ENCODE data around the gene FAM234B.
A peak's percentile ranks its signal among the peaks of the same experiment; 100 is the strongest.

FAM234B gene, protein sequence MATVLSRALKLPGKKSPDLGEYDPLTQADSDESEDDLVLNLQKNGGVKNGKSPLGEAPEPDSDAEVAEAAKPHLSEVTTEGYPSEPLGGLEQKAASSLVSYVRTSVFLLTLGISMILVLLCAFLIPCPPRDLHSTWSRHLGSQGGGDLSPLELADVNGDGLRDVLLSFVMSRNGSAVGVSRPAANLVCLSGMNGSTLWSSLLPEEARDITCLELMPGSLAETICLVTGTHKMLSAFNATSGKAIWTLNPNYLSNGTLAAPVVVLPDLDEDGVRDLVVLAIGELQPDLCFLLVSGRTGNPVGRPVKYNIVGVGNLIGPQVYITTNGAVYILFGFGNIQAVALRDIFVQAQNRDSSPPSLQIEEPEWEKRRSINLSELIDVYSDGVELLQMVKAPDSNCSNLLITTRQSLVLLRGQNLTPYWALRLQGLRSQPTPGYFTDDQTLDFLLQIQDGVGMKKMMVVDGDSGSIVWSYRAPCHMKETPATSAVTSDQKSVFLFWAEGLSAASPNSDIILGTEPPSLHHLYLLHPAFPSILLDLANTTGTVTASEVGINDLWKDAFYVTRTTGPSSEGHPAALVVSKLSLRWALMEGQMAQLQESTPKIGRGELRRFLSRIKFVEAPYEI

DNA sequence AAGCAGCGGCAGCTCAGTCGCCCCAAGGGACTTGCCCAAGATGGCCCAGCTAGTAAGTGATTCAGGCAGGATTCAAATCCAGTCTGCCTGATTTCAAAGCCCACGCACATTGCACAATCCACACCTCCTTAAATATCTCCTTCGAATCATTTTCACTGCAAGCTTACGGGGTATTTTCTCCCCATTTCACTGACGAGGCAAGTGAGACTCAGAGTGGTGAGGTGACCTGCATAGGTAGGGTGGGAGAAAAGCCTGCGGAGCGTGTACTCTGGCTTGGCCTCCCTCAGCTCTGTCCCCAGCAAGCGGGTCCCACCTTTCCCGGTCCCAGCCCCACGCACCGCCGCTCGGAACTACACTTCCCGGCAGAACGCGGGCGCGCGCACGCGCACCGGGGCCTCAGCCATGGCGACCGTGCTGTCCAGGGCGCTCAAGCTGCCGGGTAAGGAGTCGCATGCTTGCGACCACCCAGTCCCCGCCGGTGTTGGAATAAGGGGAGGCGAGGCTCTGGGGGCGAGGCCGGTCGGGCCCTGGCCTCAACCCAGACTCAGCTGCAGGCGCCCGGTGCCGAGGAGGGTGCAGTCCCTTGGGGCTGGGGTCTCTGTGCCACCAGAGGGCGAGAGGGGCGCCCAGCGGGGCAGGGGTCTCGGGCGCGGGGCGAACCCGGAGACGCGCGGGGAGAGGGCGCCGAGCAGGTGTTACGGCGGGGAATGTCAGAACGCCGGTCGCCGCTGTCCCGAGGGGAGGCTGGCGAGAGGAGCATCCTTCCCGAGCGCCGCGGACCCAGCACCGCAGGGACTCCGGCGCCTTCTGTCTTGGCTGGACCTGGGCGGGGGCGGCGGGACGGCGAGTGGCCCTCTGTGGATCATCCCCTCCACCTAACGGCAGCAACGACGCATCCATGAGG is at the start of gene FAM234B:
FAM234B (plus strand) TSS at position 380 of the 904 bp plus-strand sequence; CDS start at position 403, 23 bp downstream.
- no peak for DNase-seq

GRCh38 chr12:12995088-12995487 is 49.1 kb upstream of the FAM234B start:
- DNase-seq = no peak

DNA sequence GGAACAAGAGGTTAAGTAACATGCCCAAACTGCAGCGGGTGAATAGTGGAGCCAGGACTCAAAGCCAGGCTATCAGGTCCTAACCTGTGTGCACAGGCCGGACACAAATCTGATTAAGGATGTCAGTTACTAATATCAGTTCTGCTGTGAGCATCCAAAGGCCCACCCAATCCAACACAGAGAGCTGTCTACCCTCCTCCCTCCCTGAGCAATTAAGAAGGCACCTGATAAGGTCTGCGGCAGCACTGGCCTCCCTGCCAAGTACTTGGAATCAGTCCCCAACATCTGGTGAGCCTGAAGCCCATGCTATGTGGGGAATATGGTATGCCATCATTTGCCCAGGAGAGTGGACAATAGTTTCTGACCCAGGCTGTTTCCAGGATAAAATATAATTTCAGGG is 48.0 kb upstream of the FAM234B start:
- no peak for DNase-seq

DNA sequence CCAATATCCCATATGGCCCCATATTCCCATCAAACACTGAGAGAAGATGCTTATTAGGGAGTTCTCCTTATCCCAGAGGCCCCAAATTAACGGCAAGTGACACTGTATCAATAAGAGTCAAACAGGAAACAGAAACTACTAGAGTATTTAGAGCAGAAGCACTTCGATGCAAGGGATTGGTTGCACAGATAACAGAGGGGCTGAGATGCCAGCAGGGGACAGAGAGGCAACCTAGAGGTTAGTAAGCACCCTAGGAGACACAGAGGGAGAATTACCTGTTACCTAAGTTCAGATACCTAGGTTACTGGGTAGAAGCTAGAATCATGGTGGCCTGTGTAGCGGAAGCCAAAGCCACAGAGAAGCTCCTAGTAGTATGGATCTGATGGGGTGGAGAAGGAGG is 47.0 kb upstream of the FAM234B start:
- no peak for DNase-seq

GRCh38 chr12:12997734-12998133 is 46.4 kb upstream of the FAM234B start:
- no peak for DNase-seq

- no peak for DNase-seq
Observed at GRCh38 chr12:12998248-12998647, 45.9 kb upstream of the FAM234B start.

DNA sequence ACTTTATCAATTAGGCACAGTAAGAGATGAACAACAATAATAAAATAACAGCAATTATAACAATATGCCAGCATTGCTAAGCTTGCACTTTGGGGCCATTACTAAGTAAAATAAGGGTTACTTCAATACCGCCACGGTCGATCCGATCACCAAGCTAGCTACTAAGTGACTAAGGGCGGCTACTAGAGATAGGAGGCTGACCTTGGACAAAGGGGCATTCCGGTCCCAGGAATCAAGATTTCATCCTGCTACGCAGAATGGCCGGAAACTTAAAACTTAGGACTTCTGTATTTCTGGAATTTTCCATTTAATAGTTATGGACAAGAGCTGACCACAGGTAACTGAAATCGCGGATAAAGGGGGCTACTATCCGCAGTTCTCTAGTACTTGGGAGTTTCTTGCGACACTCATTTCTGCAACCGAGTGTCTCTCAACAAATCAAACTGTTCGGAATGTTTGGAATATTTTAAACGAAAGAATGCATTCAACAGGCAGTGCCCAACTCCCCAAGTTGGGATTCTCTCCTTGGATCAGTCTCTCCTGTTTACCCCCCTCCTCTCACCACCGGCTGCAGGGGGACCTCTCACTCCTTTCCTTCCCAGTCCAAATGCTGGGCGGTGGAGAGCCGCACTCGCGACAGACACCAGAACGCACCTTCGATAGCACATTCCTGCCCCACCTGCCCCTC is 44.8 kb upstream of the FAM234B start:
- no peak for DNase-seq

DNA sequence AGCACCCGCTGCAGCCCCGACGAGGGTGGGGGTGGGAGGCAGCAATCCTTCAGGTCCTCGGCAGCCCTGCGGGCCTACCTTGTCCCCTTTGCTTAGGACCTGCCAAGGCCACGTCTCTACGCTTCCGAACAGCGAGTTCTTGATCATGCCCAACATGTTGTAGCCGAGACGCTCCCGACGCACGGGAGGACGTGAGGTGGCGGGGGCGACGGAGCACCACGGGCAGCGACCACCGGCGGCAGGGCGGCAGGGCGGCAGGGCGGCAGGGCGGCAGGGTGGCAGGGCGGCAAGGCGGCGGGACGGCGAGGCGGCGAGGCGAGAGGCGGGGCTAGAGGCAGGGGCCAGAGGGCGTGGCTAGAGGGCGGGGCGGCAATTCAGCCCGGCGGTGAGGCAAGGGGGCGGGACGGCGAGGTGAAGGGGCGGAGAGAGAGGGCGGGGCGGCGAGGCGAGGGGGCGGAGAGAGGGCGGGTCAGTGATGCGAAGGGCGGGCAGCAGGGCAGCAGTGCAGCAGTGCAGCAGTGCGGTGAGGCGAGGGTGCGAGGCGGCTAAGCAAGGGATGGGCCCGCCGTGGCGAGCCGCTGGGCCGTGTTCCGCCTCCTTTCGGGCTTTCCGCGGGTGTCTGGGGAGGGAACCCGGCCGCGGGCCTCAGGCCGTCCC is 44.1 kb upstream of the FAM234B start, which contains the start of gene HEBP1:
HEBP1 (minus strand) TSS at position 307 of the 657 bp plus-strand sequence; CDS start at position 156, 151 bp downstream.
- DNase-seq = peak; percentile 38

- DNase-seq = no peak
Observed at GRCh38 chr12:13000616-13000924, 43.6 kb upstream of the FAM234B start.

GRCh38 chr12:13000925-13001774 is 43.0 kb upstream of the FAM234B start:
- peak; percentile 14 for DNase-seq

DNA sequence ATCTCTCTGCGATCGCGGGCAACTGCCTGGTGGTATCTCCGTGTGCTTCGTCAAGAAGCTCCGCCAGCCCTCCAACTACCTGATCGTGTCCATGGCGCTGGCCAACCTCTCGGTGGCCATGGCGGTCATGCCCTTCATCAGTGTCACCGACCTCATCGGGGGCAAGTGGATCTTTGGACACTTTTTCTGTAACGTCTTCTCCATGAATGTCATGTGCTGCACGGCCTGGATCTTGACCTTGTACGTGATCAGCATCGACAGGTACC is 42.5 kb upstream of the FAM234B start:
- DNase-seq = no peak

DNA sequence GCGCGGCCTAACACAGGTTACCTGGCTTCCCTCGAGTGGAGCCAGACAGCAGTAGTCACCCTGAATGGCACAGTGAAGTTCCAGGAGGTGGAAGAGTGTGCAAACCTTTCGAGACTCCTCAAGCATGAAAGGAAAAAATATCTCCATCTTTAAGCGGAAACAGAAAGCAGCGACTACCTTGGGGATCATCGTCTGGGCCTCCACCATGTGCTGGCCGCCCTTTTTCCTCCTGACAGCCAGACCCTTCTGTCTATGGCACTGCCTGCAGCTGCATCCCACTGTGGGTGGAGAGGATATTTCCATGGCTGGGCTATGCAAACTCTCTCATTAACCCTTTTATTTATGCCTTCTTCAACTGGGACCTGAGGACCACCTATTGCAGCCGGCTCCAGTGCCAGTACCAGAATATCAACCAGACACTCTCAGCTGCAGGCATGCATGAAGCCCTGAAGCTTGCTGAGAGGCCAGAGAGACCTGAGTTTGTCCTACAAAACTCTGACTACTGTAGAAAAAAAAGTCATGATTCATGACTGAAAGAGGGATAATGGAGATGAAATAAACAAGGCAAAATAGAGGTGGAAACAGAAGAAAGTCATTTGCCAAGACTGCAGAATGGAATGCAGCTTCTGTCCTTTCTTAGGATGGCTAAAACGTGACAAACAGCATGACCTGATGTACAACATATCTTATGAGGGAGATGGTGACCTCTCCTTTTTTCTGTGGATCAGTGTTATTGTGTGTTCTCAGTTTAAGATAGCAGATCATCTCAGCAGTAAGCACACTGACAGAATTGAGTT is 41.7 kb upstream of the FAM234B start:
- DNase-seq = no peak

- DNase-seq = no peak
Observed at GRCh38 chr12:13004361-13004760, 39.8 kb upstream of the FAM234B start.

DNA sequence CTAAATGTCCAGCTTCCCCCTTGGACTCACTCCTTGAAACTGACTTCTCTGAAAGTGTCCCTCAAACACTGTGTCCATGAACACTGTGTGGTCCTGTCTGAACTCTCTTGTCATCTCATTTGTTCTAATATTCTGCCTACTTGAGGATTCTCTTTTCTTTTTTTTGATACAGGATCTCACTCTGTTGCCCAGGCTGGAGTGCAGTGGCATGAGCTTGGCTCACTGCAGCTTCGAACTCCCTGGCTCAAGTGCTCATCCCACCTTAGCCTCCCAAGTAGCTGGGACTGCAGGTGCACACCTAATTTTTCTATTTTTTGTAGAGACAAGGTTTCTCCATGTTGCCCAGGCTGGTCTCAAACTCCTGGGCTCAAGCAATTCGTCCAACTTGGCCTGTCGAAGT is 39.2 kb upstream of the FAM234B start:
- no peak for DNase-seq

- peak; percentile 31 for DNase-seq
Observed at GRCh38 chr12:13005649-13006048, 38.5 kb upstream of the FAM234B start.

DNA sequence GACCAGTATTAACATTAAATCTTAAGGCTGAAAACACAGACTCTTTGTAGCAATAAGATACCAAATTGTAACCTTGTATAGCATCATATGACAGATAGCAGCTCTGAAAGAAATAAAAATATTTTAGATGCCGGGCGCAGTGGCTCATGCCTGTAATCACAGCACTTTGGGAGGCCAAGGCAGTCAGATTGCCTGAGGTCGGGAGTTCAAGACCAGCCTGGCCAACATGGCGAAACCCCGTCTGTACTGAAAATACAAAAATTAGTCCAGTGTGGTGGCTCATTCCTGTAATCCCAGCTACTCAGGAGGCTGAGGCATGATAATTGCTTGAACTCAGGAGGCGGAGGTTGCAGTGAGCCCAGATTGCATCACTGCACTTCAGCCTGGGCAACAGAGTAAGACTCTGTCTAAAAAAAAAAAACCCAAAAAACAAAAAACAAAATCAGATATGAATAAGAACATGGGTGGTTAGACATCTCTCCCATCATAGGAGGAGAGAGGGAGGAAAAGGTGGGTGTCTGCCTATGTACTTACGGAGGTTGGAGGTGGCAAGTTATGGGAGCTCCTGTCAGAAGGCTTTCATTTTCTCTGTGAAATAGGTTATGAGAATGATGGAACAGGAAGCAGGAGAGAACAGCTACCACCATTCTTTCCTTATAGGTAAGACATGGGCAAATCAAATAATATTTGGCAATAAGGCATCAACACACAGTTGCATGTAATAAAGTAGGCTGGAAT is 36.5 kb upstream of the FAM234B start:
- DNase-seq = no peak

DNA sequence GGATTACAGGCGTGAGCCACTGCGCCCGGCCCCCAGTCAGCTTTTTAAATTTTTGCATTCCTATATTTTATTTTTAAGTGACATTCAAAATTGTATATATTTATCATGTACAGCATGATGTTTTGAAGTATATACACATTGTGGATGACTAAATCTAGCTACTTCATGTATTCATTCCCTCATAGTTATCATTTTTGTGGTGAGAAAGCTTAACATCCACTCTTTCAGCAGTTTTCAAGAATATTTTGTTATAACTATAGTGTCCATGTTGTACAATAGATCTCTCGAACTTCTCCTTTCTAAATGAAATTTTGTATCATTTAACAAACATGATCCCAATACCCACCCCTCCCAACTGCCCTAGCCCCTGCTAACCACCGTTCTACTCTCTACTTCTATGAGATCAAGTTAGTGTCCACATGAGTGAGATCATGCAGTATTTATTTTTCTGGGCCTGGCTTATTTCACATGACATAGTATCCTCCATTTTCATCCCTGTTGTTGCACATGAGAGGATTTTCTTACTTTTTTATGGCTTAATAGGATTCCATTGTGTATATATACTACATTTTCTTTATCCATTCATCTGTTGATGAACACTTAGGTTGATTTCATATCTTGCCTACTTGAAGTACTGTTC is 35.3 kb upstream of the FAM234B start:
- DNase-seq = no peak

- no peak for DNase-seq
Observed at GRCh38 chr12:13011098-13011497, 33.1 kb upstream of the FAM234B start.

DNA sequence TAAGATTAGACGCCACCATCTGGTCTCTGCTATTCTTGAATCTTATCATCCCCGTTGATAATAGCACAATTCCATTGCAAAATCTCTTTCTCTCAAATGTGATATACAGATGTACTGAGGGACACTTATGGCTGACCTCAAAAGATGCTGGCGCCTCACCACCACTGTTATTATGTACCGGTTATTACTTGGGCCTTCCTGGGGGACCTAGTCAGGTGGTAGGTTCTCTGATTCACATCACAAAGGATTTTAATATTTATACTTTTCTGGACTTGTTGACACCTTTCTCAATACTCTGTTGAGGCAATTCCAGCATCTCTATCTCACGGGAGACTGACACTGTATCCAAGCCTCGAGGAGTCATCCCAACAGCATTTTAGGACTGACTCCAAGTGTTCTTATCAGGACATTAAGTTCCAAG is 21.3 kb upstream of the FAM234B start:
- DNase-seq = no peak
